Calu3 (cell line): Measurements from ENCODE around the gene EVL. TPM values are rescaled to one million over a fixed set of nuclear protein-coding genes. Genes with fewer than 3 reads are reported as not detected.

Source experiments
- BruUV-seq: library from RNA; stranded (reverse); fragments of 400-500 nt; replicated peaks from 2 replicates; lab custom pipeline; 2021; lab: Mats Ljungman, UMichigan
- CTCF ChIA-PET: fragments of 300-600 bp; sonication (Branson Sonifier 250); formaldehyde crosslinking; loops from one replicate; lab custom pipeline; 2022; ENCODE audit warnings: antibody characterized with exemption; lab: Charles Lee
- DNase-seq: peaks from one replicate; pipeline ENCODE4 v3.0.0; 2022
- H3K27ac Mint-ChIP-seq: one replicate; pipeline ENCODE4 v1.8.0; 2022; ENCODE audit warnings: mixed read lengths; ENCODE audit not compliant: unreplicated experiment
- H3K27me3 Mint-ChIP-seq: one replicate; pipeline ENCODE4 v1.8.0; 2022; ENCODE audit warnings: mixed read lengths; ENCODE audit not compliant: unreplicated experiment
- H3K36me3 Mint-ChIP-seq: one replicate; pipeline ENCODE4 v1.8.0; 2022; ENCODE audit warnings: mild to moderate bottlenecking, moderate library complexity, mixed read lengths; ENCODE audit not compliant: insufficient read depth, unreplicated experiment
- H3K4me1 Mint-ChIP-seq: one replicate; pipeline ENCODE4 v1.8.0; 2022; ENCODE audit warnings: mild to moderate bottlenecking, low read depth, mixed read lengths; ENCODE audit not compliant: unreplicated experiment
- H3K4me3 Mint-ChIP-seq: one replicate; pipeline ENCODE4 v1.8.0; 2022; ENCODE audit warnings: mild to moderate bottlenecking, low read depth, moderate library complexity, mixed read lengths; ENCODE audit not compliant: unreplicated experiment
- H3K9me3 Mint-ChIP-seq: one replicate; pipeline ENCODE4 v1.8.0; 2022; ENCODE audit warnings: low read depth, mixed read lengths; ENCODE audit not compliant: unreplicated experiment
- intact Hi-C: fragments of 100-400 bp; cut with micrococcal nuclease; formaldehyde crosslinking; loops from one replicate; pipeline ENCODE4 v1.10.0; 2022; ENCODE audit not compliant: unreplicated experiment
- total RNA-seq: library from RNA; stranded (reverse); gene quantifications from 2 replicates; pipeline ENCODE4 v1.2.3, GENCODE V29; 2022
- TF ChIP-seq, protein P1 (sequence below): fragments of 200-600 bp; IDR thresholded peaks from one replicate; pipeline ENCODE4 v1.8.0; 2022; ENCODE audit warnings: antibody characterized with exemption; ENCODE audit not compliant: unreplicated experiment

The EVL gene
- total RNA-seq, 1 experiment from 2014 or later, result 33.5 TPM

DNA sequence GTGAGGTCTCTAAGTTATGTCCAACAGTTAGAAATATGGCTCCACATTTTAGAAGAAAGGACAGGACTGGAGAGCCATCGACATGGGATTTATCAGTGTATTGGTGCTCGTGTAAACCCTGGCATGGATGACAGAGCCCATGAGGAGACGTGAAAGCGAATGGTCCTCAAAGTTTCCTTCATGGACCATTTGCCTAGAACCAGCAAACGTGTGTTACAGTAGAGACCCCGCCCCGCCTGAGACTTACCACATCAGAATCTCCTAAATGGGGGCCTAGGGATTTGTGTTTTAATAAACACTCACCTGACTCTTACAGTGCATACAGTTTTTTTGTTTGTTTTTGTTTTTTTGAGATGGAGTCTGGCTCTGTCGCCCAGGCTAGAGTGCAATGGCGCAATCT, 12.2 kb downstream of the EVL start:
- H3K27ac Mint-ChIP-seq, result no peak overlapping the region
- no peaks in the 10 kb centered on the region for H3K27me3 Mint-ChIP-seq
- no peaks in the 10 kb centered on the region for H3K4me1 Mint-ChIP-seq
- TF ChIP-seq, protein P1, sequence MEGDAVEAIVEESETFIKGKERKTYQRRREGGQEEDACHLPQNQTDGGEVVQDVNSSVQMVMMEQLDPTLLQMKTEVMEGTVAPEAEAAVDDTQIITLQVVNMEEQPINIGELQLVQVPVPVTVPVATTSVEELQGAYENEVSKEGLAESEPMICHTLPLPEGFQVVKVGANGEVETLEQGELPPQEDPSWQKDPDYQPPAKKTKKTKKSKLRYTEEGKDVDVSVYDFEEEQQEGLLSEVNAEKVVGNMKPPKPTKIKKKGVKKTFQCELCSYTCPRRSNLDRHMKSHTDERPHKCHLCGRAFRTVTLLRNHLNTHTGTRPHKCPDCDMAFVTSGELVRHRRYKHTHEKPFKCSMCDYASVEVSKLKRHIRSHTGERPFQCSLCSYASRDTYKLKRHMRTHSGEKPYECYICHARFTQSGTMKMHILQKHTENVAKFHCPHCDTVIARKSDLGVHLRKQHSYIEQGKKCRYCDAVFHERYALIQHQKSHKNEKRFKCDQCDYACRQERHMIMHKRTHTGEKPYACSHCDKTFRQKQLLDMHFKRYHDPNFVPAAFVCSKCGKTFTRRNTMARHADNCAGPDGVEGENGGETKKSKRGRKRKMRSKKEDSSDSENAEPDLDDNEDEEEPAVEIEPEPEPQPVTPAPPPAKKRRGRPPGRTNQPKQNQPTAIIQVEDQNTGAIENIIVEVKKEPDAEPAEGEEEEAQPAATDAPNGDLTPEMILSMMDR, result no peak
- no peaks in the 10 kb centered on the region for H3K36me3 Mint-ChIP-seq
- BruUV-seq, result no TSS peak
- intact Hi-C loops, result no loop called here
- CTCF ChIA-PET, result no interaction called here
- no peak overlapping the region for H3K4me3 Mint-ChIP-seq
- no peaks in the 10 kb centered on the region for H3K9me3 Mint-ChIP-seq
- DNase-seq, result no peak

DNA sequence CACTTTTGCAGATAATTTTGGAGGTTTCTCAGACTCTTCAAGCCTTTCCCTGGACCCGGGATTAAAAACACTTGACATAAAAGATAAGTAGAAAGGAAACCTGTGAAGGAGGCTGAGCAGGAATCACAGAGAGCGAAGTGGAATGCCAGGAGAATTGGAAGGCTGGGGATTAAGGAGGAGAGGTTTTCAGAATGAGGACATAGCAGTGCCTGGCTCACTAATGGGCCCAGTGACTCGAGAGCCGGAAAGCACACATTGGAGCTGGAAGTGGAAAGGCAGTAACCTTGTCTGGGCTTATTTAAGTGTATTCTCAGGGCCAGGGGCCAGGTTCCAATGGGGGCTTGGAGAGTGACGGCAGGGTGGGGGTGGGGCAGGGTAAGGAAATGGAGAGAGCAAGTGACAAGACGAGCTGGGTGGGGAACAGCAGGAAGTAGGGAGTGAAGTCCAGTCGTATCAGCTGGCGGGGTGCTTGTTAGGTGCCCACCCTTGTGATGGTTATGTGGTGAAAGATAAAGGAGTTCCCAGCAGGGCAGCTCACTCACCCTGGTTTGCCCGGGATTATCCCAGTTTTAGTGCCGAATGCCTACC, 13.1 kb downstream of the EVL start:
- no TSS peak for BruUV-seq
- Mint-ChIP-seq H3K27ac (no peak overlapping the region), H3K27me3 (no peaks in the 10 kb centered on the region), H3K36me3 (no peaks in the 10 kb centered on the region), H3K4me1 (no peaks in the 10 kb centered on the region), H3K4me3 (no peak overlapping the region), H3K9me3 (no peaks in the 10 kb centered on the region)
- intact Hi-C loops, result no loop called here
- TF ChIP-seq, protein P1, result no peak
- DNase-seq, result no peak
- CTCF ChIA-PET, result interaction anchor here (0.7 to 1.0 kb wide), 2 partner anchors 9 to 77 kb away, joined by 3 read pairs; no protein-coding TSS in a partner anchor

DNA sequence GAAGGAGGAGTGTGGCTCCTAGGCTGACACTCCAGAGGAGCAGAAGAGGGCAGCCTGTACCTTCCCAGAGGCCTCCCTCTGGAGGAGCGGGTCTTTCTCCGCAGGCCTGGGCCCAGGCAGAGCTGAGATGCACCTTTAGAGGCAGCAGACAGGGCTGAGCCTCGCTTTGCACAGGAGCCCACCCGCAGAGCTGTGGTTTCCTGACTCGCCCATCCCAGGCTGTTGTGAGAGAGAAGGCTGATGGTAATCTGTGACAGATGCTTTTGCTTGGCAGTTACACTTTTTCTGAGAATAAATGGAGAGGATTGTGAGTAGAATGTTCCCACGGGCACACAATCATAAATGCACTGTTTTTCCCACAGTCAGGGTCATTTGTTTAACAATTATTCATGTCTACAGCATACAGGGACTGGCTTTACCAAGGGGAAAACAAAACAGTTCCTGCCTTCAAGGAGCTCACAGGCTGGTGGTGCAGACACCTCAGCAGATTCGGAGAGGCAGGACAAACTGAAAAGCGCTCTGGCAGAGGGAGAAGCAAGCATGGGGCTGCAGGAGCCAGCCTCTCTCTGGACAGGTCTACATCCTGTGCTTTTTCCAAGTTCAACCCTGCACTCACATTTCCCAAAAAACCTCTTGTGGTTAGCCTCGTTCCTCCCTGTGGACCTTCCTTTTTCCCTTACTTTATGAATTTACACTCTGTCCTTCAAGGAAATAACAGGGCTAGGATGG, 13.9 kb downstream of the EVL start:
- Mint-ChIP-seq H3K4me3 (no peak overlapping the region), H3K36me3 (no peaks in the 10 kb centered on the region), H3K9me3 (no peaks in the 10 kb centered on the region), H3K27ac (no peak overlapping the region), H3K4me1 (no peaks in the 10 kb centered on the region), H3K27me3 (no peaks in the 10 kb centered on the region)
- BruUV-seq, result no TSS peak
- TF ChIP-seq, protein P1, result no peak
- DNase-seq, result no peak
- intact Hi-C loops, result no loop called here
- CTCF ChIA-PET, result interaction anchor here (0.7 to 1.0 kb wide), 3 partner anchors 8 to 76 kb away, joined by 3 read pairs; no protein-coding TSS in a partner anchor

DNA sequence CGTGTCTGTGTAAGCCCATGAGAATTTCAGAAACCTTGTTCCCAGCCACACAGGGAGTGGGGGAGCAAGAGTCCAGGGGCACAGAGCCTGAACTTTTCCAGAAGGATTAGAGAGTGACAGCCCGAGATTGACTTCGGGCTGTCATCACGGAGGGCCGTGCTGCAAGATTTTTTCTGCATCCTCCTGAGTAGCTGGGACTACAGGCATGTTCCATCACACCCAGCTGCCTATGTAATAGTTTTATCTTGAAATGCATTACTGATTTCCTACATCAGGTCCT, 14.4 kb downstream of the EVL start:
- Mint-ChIP-seq H3K27me3 (no peaks in the 10 kb centered on the region), H3K27ac (no peak overlapping the region), H3K4me1 (no peaks in the 10 kb centered on the region), H3K36me3 (no peaks in the 10 kb centered on the region), H3K4me3 (no peak overlapping the region), H3K9me3 (no peaks in the 10 kb centered on the region)
- DNase-seq, result no peak
- intact Hi-C loops, result no loop called here
- CTCF ChIA-PET, result interaction anchor here (0.7 kb wide), 1 partner anchor 28 kb away, joined by 3 read pairs; no protein-coding TSS in a partner anchor
- TF ChIP-seq, protein P1, result no peak
- no TSS peak for BruUV-seq
